NT2/D1 (cell line): ENCODE data around the gene KLF11.

Experiments
- SUZ12 ChIP-seq: IDR thresholded peaks from 2 replicates; pipeline ENCODE4 v1.6.1; 2011; ENCODE audit not compliant: insufficient read length, insufficient read depth; ENCODE audit errors: extremely low read depth
- YY1 ChIP-seq: IDR thresholded peaks from 2 replicates; pipeline ENCODE4 v1.6.1; 2011; ENCODE audit not compliant: insufficient read length, insufficient read depth
- ZNF274 ChIP-seq: IDR thresholded peaks from 2 replicates; pipeline ENCODE4 v1.6.1; 2011; ENCODE audit warnings: mild to moderate bottlenecking, low read depth, low read length

- TF ChIP-seq YY1: no peak
- no peak for TF ChIP-seq ZNF274
- TF ChIP-seq SUZ12: no peak
These were observed 21.8 kb downstream of the KLF11 start for GRCh38 chr2:10064932-10065772.
